Neutrophil (primary cell): ENCODE results near the gene IFT27.

Source experiments
- H3K27ac ChIP-seq: fragments of 200-600 bp; sonication (generic); 2 replicates; pipeline ENCODE4 v1.5.1; 2016; ENCODE audit warnings: mild to moderate bottlenecking, moderate library complexity
- H3K27me3 ChIP-seq: fragments of 200-600 bp; sonication (generic); 2 replicates; pipeline ENCODE4 v1.6.0; 2016; ENCODE audit warnings: mild to moderate bottlenecking
- H3K36me3 ChIP-seq: fragments of 200-600 bp; sonication (generic); 2 replicates; pipeline ENCODE4 v1.5.1; 2017
- H3K4me1 ChIP-seq, 2 experiments: fragments of 200-600 bp in 1 of 2; sonication (generic) in 1 of 2; 1 replicate in 1 of 2; 2 replicates in 1 of 2; pipeline versions ENCODE4 v1.5.1 to v1.6.1; 2013 to 2016; ENCODE audit warnings: low read depth in 1 of 2, low read length in 1 of 2, mild to moderate bottlenecking in 1 of 2, moderate library complexity in 1 of 2; ENCODE audit not compliant: control insufficient read depth in 1 of 2, insufficient read depth in 1 of 2
- H3K4me3 ChIP-seq, 2 experiments: fragments of 200-600 bp in 1 of 2; sonication (generic) in 1 of 2; 1 replicate in 1 of 2; 2 replicates in 1 of 2; pipeline ENCODE4 v1.5.1; 2013 to 2016; ENCODE audit warnings: low read depth in 1 of 2, low read length in 1 of 2, mild to moderate bottlenecking in 1 of 2, moderate library complexity in 1 of 2
- H3K9me3 ChIP-seq: fragments of 200-600 bp; sonication (generic); 2 replicates; pipeline ENCODE4 v1.5.1; 2016
- CTCF ChIP-seq: fragments of 200-600 bp; sonication (generic); IDR thresholded peaks from 2 replicates; pipeline ENCODE4 v1.5.1; 2016; ENCODE audit warnings: antibody characterized with exemption

Gene IFT27

GRCh38 chr22:36806835-36807234, 30.9 kb upstream of the IFT27 start:
- Histone ChIP-seq H3K9me3 (no peaks in the 10 kb centered on the region), H3K4me1 (peaks cover 28 to 31% of the 10 kb centered on the region in 2 experiments), H3K36me3 (no peaks in the 10 kb centered on the region), H3K27ac (peak overlapping the region; percentile 8), H3K4me3 (no peak overlapping the region), H3K27me3 (peaks cover 46% of the 10 kb centered on the region)
- TF ChIP-seq CTCF, result no peak

GRCh38 chr22:36803358-36803757, 27.4 kb upstream of the IFT27 start:
- Histone ChIP-seq H3K36me3 (no peaks in the 10 kb centered on the region), H3K9me3 (no peaks in the 10 kb centered on the region), H3K27ac (no peak overlapping the region), H3K27me3 (peaks cover 53% of the 10 kb centered on the region), H3K4me1 (peaks cover 20 to 21% of the 10 kb centered on the region in 2 experiments), H3K4me3 (no peak overlapping the region)
- no peak for TF ChIP-seq CTCF

GRCh38 chr22:36798674-36799066, 22.8 kb upstream of the IFT27 start:
- Histone ChIP-seq H3K36me3 (no peaks in the 10 kb centered on the region), H3K4me3 (no peak overlapping the region), H3K27ac (no peak overlapping the region), H3K27me3 (peaks cover 26% of the 10 kb centered on the region), H3K9me3 (no peaks in the 10 kb centered on the region), H3K4me1 (no peaks in the 10 kb centered on the region)
- no peak for TF ChIP-seq CTCF

- no peaks in the 10 kb centered on the region for H3K9me3 ChIP-seq
- H3K27me3 ChIP-seq, result peaks cover 20% of the 10 kb centered on the region
- H3K4me3 ChIP-seq, result no peak overlapping the region
- no peaks in the 10 kb centered on the region for H3K4me1 ChIP-seq
- H3K36me3 ChIP-seq, result no peaks in the 10 kb centered on the region
- H3K27ac ChIP-seq, result no peak overlapping the region
- TF ChIP-seq CTCF, result no peak
Measured at GRCh38 chr22:36797911-36798673, 22.2 kb upstream of the IFT27 start.

- H3K4me3 ChIP-seq, result no peak overlapping the region
- no peak for TF ChIP-seq CTCF
- no peaks in the 10 kb centered on the region for H3K4me1 ChIP-seq
- H3K27ac ChIP-seq, result no peak overlapping the region
- H3K27me3 ChIP-seq, result peaks cover 14% of the 10 kb centered on the region
- no peaks in the 10 kb centered on the region for H3K36me3 ChIP-seq
- H3K9me3 ChIP-seq, result no peaks in the 10 kb centered on the region
Measured at GRCh38 chr22:36797374-36797773, 21.5 kb upstream of the IFT27 start.
